Muscle layer of duodenum (tissue), 2 donors: ENCODE measurements around the gene SMIM15.
"Not testable (repeated sequence)": the region's sequence is repeated elsewhere in the genome, so short reads cannot be mapped to it uniquely, and the experiment has no call there.

Source experiments
- H3K27ac ChIP-seq: one replicate; pipeline ENCODE4 v1.7.0; 2013; ENCODE audit warnings: mild to moderate bottlenecking, low read length
- H3K27me3 ChIP-seq: one replicate; pipeline ENCODE4 v1.7.0; 2013; ENCODE audit warnings: low read depth, mild to moderate bottlenecking, control low read depth, low read length
- H3K36me3 ChIP-seq, 2 donors: one replicate each; pipeline ENCODE4 v1.7.0; 2013; ENCODE audit warnings: low read length in 2 of 2, control low read depth in 1 of 2, mild to moderate bottlenecking in 1 of 2; ENCODE audit not compliant: insufficient read depth in 2 of 2, control insufficient read depth in 1 of 2
- H3K4me1 ChIP-seq, 2 donors: one replicate each; pipeline ENCODE4 v1.7.0; 2013; ENCODE audit warnings: low read length in 2 of 2, mild to moderate bottlenecking in 2 of 2, control low read depth in 1 of 2, moderate library complexity in 1 of 2; ENCODE audit not compliant: insufficient read depth in 2 of 2, control insufficient read depth in 1 of 2
- H3K4me3 ChIP-seq, 2 donors: one replicate each; pipeline ENCODE4 v1.7.0; 2013; ENCODE audit warnings: low read length in 2 of 2, low read depth in 1 of 2, mild to moderate bottlenecking in 1 of 2
- H3K9me3 ChIP-seq, 2 donors: one replicate each; pipeline ENCODE4 v1.7.0; 2013; ENCODE audit warnings: low read length in 2 of 2, control low read depth in 1 of 2, mild to moderate bottlenecking in 1 of 2; ENCODE audit not compliant: control insufficient read depth in 1 of 2
- donor health status: healthy.

The SMIM15 gene, protein sequence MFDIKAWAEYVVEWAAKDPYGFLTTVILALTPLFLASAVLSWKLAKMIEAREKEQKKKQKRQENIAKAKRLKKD

DNA sequence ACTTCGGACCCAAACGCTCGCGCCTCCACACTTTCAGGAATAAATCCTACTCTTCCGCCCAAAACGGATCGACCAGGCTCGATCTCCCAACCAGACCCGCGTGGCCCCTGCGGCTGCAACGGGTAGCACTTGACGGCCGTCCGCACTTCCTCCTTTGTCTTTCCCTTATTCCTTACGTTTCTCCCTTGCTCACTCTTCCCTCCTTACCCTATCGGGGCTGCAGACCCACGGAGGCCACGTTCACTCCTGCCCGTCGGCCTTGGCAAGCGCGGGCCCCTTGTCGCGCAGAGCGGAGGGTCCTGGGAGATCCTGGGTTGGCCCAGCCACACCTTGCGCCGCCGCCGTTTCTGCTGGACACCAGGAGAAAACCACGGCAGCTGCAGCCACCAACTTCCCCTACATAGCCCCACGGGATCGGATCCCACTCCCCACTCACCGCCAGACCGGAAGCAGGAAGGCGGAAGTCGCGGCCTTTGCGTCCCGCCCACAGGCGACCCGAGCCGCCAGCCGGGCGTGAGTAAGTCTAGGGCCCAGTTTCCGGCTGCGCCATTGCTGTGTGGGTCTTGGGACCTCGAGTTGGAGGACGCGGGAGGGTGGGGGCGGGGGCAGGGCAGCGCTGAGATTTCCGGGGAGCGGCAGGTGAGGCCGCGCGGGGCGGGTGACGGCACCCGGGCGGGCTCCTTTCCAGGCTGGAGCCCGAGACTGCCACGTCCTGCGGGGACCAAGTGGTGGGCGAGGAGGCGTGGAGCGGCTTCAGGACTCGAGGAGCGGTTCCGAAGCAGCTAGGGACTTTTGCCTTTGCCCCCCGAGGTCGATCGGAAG, at the start of gene SMIM15:
SMIM15 (minus strand) TSS at position 459 of the 822 bp plus-strand sequence. CDS start 2,297 bp downstream, outside the sequence.
- Histone ChIP-seq H3K27ac (peak within 1 kb of the TSS; percentile 96), H3K27me3 (no peaks in the 10 kb centered on the region), H3K4me3 (peak within 1 kb of the TSS; percentile 95 to 97), H3K36me3 (peaks cover 0 to 14% of the 10 kb centered on the region in 2 donors), H3K9me3 (no peaks in the 10 kb centered on the region), H3K4me1 (peaks cover 6 to 24% of the 10 kb centered on the region in 2 donors)

DNA sequence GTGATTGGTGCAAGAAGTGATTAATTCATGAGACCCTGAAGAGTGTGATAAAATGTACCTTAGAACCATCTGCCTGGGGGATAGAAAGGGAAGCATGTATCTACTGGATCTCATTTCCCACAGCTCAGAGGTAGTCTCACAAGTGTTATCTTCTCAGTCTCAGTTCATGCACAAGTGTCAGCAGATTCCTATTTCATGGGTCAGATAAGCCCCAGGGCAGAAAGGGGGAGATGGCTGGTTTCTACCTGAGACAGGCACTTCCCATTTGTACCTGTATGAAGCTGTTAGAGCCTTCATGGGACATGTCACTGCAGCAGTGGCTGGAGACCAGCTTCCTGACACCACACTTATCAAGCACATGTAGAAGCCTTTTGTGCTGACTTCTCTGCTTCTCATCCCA, 45.6 kb upstream of the SMIM15 start:
- H3K27me3 ChIP-seq = no peaks in the 10 kb centered on the region
- H3K27ac ChIP-seq = no peak overlapping the region
- no peak overlapping the region for H3K4me3 ChIP-seq
- no peaks in the 10 kb centered on the region for H3K36me3 ChIP-seq
- H3K9me3 ChIP-seq = peaks cover 0 to 5% of the 10 kb centered on the region in 2 donors
- no peaks in the 10 kb centered on the region for H3K4me1 ChIP-seq

DNA sequence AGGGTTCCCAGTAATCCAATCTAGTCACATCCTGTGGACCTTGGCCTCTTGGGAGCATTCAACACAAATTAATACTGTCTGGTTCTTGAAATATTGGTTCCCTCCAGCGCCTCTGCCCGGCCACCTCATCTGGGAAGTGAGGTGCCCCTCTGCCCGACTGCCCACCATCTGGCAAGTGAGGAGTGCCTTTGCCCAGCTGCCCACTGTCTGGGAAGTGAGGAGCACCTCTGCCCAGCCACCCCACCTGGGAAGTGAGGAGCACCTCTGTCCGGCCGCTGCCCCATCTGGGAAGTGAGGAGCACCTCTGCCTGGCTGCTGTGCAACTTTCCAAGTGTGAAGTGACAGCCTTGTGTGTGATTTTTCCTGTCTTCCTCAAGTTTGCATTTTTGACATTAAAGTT, 42.7 kb upstream of the SMIM15 start:
- no peaks in the 10 kb centered on the region for H3K4me1 ChIP-seq
- H3K4me3 ChIP-seq = no peak overlapping the region
- no peak overlapping the region for H3K27ac ChIP-seq
- peaks cover 0 to 5% of the 10 kb centered on the region in 2 donors for H3K9me3 ChIP-seq
- no peaks in the 10 kb centered on the region for H3K27me3 ChIP-seq
- no peaks in the 10 kb centered on the region for H3K36me3 ChIP-seq

- Histone ChIP-seq H3K4me1 (no peaks in the 10 kb centered on the region), H3K27ac (no peak overlapping the region), H3K4me3 (no peak overlapping the region), H3K36me3 (no peaks in the 10 kb centered on the region), H3K27me3 (no peaks in the 10 kb centered on the region), H3K9me3 (peaks cover 0 to 4% of the 10 kb centered on the region in 2 donors)
Observed at GRCh38 chr5:61202213-61202612, 39.9 kb upstream of the SMIM15 start.

DNA sequence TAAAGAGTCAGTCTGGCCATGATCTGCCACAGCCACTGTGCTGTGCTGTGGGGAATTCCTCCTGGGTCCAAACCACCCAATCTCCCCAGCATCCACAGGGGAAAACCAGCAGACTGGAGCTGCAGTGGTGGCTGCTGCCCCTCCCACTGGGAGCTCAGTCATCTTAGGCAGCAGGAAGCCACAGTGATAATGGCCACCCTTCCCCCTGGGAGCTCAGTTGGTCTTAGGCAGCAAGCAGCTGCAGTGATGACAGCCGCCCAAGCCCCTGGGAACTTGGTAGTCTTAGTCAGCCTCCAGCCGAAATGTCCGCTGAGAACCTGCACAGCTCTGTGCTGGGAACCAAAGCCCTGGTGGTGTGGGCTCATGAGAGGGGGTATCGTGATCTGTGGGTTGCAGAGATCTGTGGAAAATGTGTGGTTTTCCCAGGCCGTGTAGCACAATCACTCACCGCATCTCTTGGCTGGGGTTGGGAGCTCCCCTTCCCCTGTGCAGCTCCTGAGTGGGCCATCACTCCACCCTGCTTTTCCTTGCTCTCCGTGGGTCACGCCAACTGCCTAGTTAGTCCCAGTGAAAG, 38.4 kb upstream of the SMIM15 start:
- H3K27ac ChIP-seq = no peak overlapping the region
- H3K36me3 ChIP-seq = no peaks in the 10 kb centered on the region
- no peaks in the 10 kb centered on the region for H3K27me3 ChIP-seq
- peaks cover 0 to 4% of the 10 kb centered on the region in 2 donors for H3K9me3 ChIP-seq
- no peak overlapping the region for H3K4me3 ChIP-seq
- no peaks in the 10 kb centered on the region for H3K4me1 ChIP-seq

DNA sequence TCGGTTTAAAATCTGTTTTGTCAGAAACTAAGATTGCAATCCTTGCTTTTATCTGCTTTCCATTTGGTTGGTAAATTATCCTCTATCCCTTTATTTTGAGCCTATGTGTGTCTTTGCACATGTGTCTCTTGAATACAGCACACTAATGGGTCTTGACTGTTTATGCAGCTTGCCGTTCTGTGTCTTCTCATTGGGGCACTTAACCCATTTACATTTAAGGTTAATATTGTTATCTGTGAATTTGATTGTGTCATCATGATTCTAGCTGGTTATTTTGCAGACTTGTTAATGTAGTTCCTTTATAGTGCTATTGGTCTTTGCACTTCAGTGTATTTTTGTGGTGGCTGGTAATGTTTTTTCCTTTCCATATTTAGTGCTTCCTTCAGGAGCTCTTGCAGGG, 36.3 kb upstream of the SMIM15 start:
- Histone ChIP-seq H3K4me1 (no peaks in the 10 kb centered on the region), H3K36me3 (no peaks in the 10 kb centered on the region), H3K4me3 (no peak overlapping the region), H3K9me3 (peaks cover 0 to 4% of the 10 kb centered on the region in 2 donors), H3K27ac (no peak overlapping the region), H3K27me3 (no peaks in the 10 kb centered on the region)

DNA sequence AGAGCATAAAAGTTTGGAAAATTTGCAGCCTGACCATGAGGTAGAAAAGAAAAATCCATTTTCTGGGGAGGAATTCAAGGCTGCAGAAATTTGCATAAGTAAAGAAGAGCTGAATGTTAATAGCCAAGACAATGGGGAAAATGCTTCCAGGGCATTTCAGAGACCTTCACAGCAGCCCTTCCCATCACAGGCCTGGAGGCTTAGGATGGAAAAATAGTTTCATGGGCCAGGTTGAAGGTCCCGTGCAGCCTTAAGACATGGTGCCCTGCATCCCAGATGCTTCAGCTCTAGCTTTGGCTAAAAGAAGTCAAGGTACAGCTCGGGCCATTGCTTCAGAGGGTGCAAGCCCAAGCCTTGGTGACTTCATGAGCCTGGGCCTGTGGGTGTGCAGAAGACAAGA, 25.6 kb upstream of the SMIM15 start:
- not testable (repeated sequence) for H3K4me3 ChIP-seq, H3K9me3 ChIP-seq, H3K4me1 ChIP-seq, H3K27me3 ChIP-seq, H3K27ac ChIP-seq, H3K36me3 ChIP-seq

GRCh38 chr5:61187352-61187751, 25.1 kb upstream of the SMIM15 start:
- not testable (repeated sequence) for H3K4me3 ChIP-seq, H3K27ac ChIP-seq, H3K9me3 ChIP-seq, H3K36me3 ChIP-seq, H3K4me1 ChIP-seq, H3K27me3 ChIP-seq

- Histone ChIP-seq H3K4me3 (no peak overlapping the region), H3K36me3 (no peaks in the 10 kb centered on the region), H3K9me3 (no peaks in the 10 kb centered on the region), H3K27ac (no peak overlapping the region), H3K27me3 (no peaks in the 10 kb centered on the region), H3K4me1 (no peaks in the 10 kb centered on the region)
Observed at GRCh38 chr5:61186634-61187033, 24.4 kb upstream of the SMIM15 start.

- H3K27me3 ChIP-seq = no peaks in the 10 kb centered on the region
- H3K36me3 ChIP-seq = no peaks in the 10 kb centered on the region
- H3K27ac ChIP-seq = no peak overlapping the region
- no peaks in the 10 kb centered on the region for H3K4me1 ChIP-seq
- no peaks in the 10 kb centered on the region for H3K9me3 ChIP-seq
- no peak overlapping the region for H3K4me3 ChIP-seq
Observed at GRCh38 chr5:61184708-61185107, 22.4 kb upstream of the SMIM15 start.

GRCh38 chr5:61183538-61183937, 21.3 kb upstream of the SMIM15 start:
- H3K4me1 ChIP-seq = no peaks in the 10 kb centered on the region
- no peaks in the 10 kb centered on the region for H3K27me3 ChIP-seq
- H3K27ac ChIP-seq = no peak overlapping the region
- H3K36me3 ChIP-seq = no peaks in the 10 kb centered on the region
- H3K4me3 ChIP-seq = no peak overlapping the region
- H3K9me3 ChIP-seq = no peaks in the 10 kb centered on the region
